Osteoblast (primary cell): ENCODE data around the gene TNFRSF25. TPM values are rescaled to one million over a fixed set of nuclear protein-coding genes. Genes with fewer than 3 reads are reported as not detected.

Source experiments
- DNase-seq: peaks from one replicate; pipeline ENCODE4 v3.0.0; 2011; ENCODE audit warnings: low spot score, mixed read lengths; ENCODE audit not compliant: insufficient read length; ENCODE audit errors: missing footprints
- H2AFZ ChIP-seq: 2 replicates; pipeline ENCODE4 v1.6.0; 2011; ENCODE audit warnings: mild to moderate bottlenecking, low read length
- H3K27ac ChIP-seq: 2 replicates; pipeline ENCODE4 v1.5.1; 2011; ENCODE audit warnings: mild to moderate bottlenecking, low read depth, low read length, moderate library complexity
- H3K27me3 ChIP-seq: 2 replicates; pipeline ENCODE4 v1.6.0; 2012; ENCODE audit warnings: mild to moderate bottlenecking, control low read depth, inconsistent platforms, low read length, moderate library complexity; ENCODE audit not compliant: insufficient read depth
- H3K36me3 ChIP-seq: 2 replicates; pipeline ENCODE4 v1.5.1; 2011; ENCODE audit warnings: mild to moderate bottlenecking, low read length, control low read depth, moderate library complexity; ENCODE audit not compliant: insufficient read depth
- H3K4me1 ChIP-seq: 2 replicates; pipeline ENCODE4 v1.5.1; 2011; ENCODE audit warnings: mild to moderate bottlenecking, low read length, control low read depth, moderate library complexity; ENCODE audit not compliant: insufficient read depth
- H3K4me2 ChIP-seq: 2 replicates; pipeline ENCODE4 v1.6.0; 2011; ENCODE audit warnings: mild to moderate bottlenecking, low read length; ENCODE audit not compliant: insufficient read depth
- H3K4me3 ChIP-seq: fragments of 200-600 bp; sonication (generic); 3 replicates; pipeline ENCODE4 v1.5.1; 2012; ENCODE audit warnings: mild to moderate bottlenecking, low read length, inconsistent platforms; ENCODE audit not compliant: insufficient read depth
- H3K79me2 ChIP-seq: 2 replicates; pipeline ENCODE4 v1.6.0; 2012; ENCODE audit warnings: mild to moderate bottlenecking, low read length, control low read depth, inconsistent platforms; ENCODE audit not compliant: insufficient read depth
- H3K9me3 ChIP-seq: 2 replicates; pipeline ENCODE4 v1.5.1; 2011; ENCODE audit warnings: low read depth, low read length, control low read depth
- H4K20me1 ChIP-seq: 2 replicates; pipeline ENCODE4 v1.6.0; 2012; ENCODE audit warnings: mild to moderate bottlenecking, low read length, control low read depth; ENCODE audit not compliant: insufficient read depth
- CTCF ChIP-seq: IDR thresholded peaks from 2 replicates; pipeline ENCODE4 v1.5.1; 2011; ENCODE audit warnings: mild to moderate bottlenecking, low read depth, low read length, moderate library complexity; ENCODE audit errors: extremely low read depth
- total RNA-seq: library from RNA; depleted of rRNA; stranded (reverse); fragments of >200 nt; gene quantifications from 2 replicates; pipeline ENCODE4 v1.2.3, GENCODE V29; 2012

The TNFRSF25 gene
- total RNA-seq, 1 donor: 3.3 TPM

- no peak overlapping the region for H3K4me3 ChIP-seq
- no peak overlapping the region for H2AFZ ChIP-seq
- H3K27me3 ChIP-seq: no peaks in the 10 kb centered on the region
- no peak for TF ChIP-seq CTCF
- peak; percentile 81 for DNase-seq
- H3K4me2 ChIP-seq: no peak overlapping the region
- no peaks in the 10 kb centered on the region for H3K36me3 ChIP-seq
- no peaks in the 10 kb centered on the region for H3K9me3 ChIP-seq
- H3K27ac ChIP-seq: no peak overlapping the region
- peaks cover 22% of the 10 kb centered on the region for H3K4me1 ChIP-seq
- H4K20me1 ChIP-seq: no peaks in the 10 kb centered on the region
- no peaks in the 10 kb centered on the region for H3K79me2 ChIP-seq
Measured at GRCh38 chr1:6504887-6505286, 38.9 kb upstream of the TNFRSF25 start.

- Histone ChIP-seq H3K9me3 (no peaks in the 10 kb centered on the region), H3K27ac (no peak overlapping the region), H3K4me1 (peaks cover 22% of the 10 kb centered on the region), H3K4me2 (no peak overlapping the region), H3K27me3 (no peaks in the 10 kb centered on the region), H3K4me3 (no peak overlapping the region), H3K79me2 (no peaks in the 10 kb centered on the region), H4K20me1 (no peaks in the 10 kb centered on the region), H3K36me3 (no peaks in the 10 kb centered on the region), H2AFZ (no peak overlapping the region)
- TF ChIP-seq CTCF: no peak
- DNase-seq: peak; percentile 78
Measured at GRCh38 chr1:6503884-6504602, 38.1 kb upstream of the TNFRSF25 start.

GRCh38 chr1:6502000-6502891, 36.3 kb upstream of the TNFRSF25 start:
- Histone ChIP-seq H3K4me3 (no peak overlapping the region), H2AFZ (no peak overlapping the region), H3K36me3 (no peaks in the 10 kb centered on the region), H3K9me3 (no peaks in the 10 kb centered on the region), H3K4me2 (peak overlapping the region; percentile 32), H4K20me1 (no peaks in the 10 kb centered on the region), H3K27ac (no peak overlapping the region), H3K79me2 (no peaks in the 10 kb centered on the region), H3K4me1 (peaks cover 22% of the 10 kb centered on the region), H3K27me3 (no peaks in the 10 kb centered on the region)
- DNase-seq: peak; percentile 98
- no peak for TF ChIP-seq CTCF

GRCh38 chr1:6501279-6501813, 35.4 kb upstream of the TNFRSF25 start:
- Histone ChIP-seq H3K9me3 (no peaks in the 10 kb centered on the region), H3K4me3 (peak overlapping the region; percentile 13), H2AFZ (peak overlapping the region; percentile 67), H3K4me1 (peaks cover 25% of the 10 kb centered on the region), H3K79me2 (no peaks in the 10 kb centered on the region), H3K27ac (no peak overlapping the region), H3K27me3 (no peaks in the 10 kb centered on the region), H4K20me1 (no peaks in the 10 kb centered on the region), H3K36me3 (no peaks in the 10 kb centered on the region), H3K4me2 (peak overlapping the region; percentile 38)
- no peak for TF ChIP-seq CTCF
- DNase-seq: peak; percentile 87
